HAP-1 (cell line): Measurements from ENCODE around the gene NUDCD3.

Experiments
- DNase-seq, 2 experiments: peaks; one replicate each; pipeline ENCODE4 v3.0.0-alpha.2; 2016 to 2020; ENCODE audit warnings: low spot score in 2 of 2
- H3K27me3 ChIP-seq: fragments of 250-450 bp; sonication (Bioruptor Pico); 2 replicates; pipeline ENCODE4 v1.5.1; 2020; ENCODE audit warnings: low read depth, mild to moderate bottlenecking, moderate library complexity
- H3K36me3 ChIP-seq: fragments of 250-450 bp; sonication (Bioruptor Pico); replicated peaks from 2 replicates; pipeline ENCODE4 v1.5.1; 2020; ENCODE audit warnings: mild to moderate bottlenecking
- H3K4me1 ChIP-seq: fragments of 250-450 bp; sonication (Bioruptor Pico); 2 replicates; pipeline ENCODE4 v1.5.1; 2020; ENCODE audit warnings: mild to moderate bottlenecking
- H3K4me3 ChIP-seq: fragments of 250-450 bp; sonication (Bioruptor Pico); 2 replicates; pipeline ENCODE4 v1.5.1; 2020; ENCODE audit warnings: mild to moderate bottlenecking, moderate library complexity
- H3K9me3 ChIP-seq: fragments of 250-450 bp; sonication (Bioruptor Pico); 2 replicates; pipeline ENCODE4 v1.5.1; 2020; ENCODE audit warnings: mild to moderate bottlenecking, moderate library complexity
- in situ Hi-C: fragments of 300-500 bp; cut with MboI; formaldehyde crosslinking; loops from 3 replicates; pipeline ENCODE4 v1.14.3; 2020; ENCODE audit warnings: low sequenced_read_pairs, inconsistent platforms, mixed read lengths

NUDCD3 gene

GRCh38 chr7:44392618-44393010 is 97.8 kb downstream of the NUDCD3 start:
- Histone ChIP-seq H3K36me3 (peaks cover 29% of the 10 kb centered on the region), H3K4me1 (no peaks in the 10 kb centered on the region), H3K4me3 (no peak overlapping the region), H3K27me3 (no peaks in the 10 kb centered on the region), H3K9me3 (no peaks in the 10 kb centered on the region)
- no peak for DNase-seq
- in situ Hi-C loops, result no loop called here

GRCh38 chr7:44391746-44392617 is 98.5 kb downstream of the NUDCD3 start:
- peaks cover 29% of the 10 kb centered on the region for H3K36me3 ChIP-seq
- no peaks in the 10 kb centered on the region for H3K9me3 ChIP-seq
- in situ Hi-C loops, result no loop called here
- H3K4me3 ChIP-seq, result no peak overlapping the region
- H3K4me1 ChIP-seq, result no peaks in the 10 kb centered on the region
- H3K27me3 ChIP-seq, result no peaks in the 10 kb centered on the region
- DNase-seq, result no peak

GRCh38 chr7:44391171-44391570 is 99.3 kb downstream of the NUDCD3 start:
- H3K4me1 ChIP-seq, result no peaks in the 10 kb centered on the region
- in situ Hi-C loops, result no loop called here
- DNase-seq, result no peak
- H3K4me3 ChIP-seq, result no peak overlapping the region
- peaks cover 24% of the 10 kb centered on the region for H3K36me3 ChIP-seq
- H3K9me3 ChIP-seq, result no peaks in the 10 kb centered on the region
- H3K27me3 ChIP-seq, result no peaks in the 10 kb centered on the region

GRCh38 chr7:44390701-44391100 is 99.8 kb downstream of the NUDCD3 start:
- no peak for DNase-seq
- in situ Hi-C loops, result no loop called here

GRCh38 chr7:44388089-44388970 is 102.1 kb downstream of the NUDCD3 start:
- Histone ChIP-seq H3K4me1 (no peaks in the 10 kb centered on the region), H3K27me3 (no peaks in the 10 kb centered on the region), H3K9me3 (no peaks in the 10 kb centered on the region), H3K4me3 (no peak overlapping the region), H3K36me3 (peaks cover 30% of the 10 kb centered on the region)
- DNase-seq, result no peak
- in situ Hi-C loops, result no loop called here

More at GRCh38 chr7:44390701-44391100, 99.8 kb downstream of the NUDCD3 start:
- Histone ChIP-seq H3K9me3 (no peaks in the 10 kb centered on the region), H3K4me3 (no peak overlapping the region), H3K4me1 (no peaks in the 10 kb centered on the region), H3K36me3 (peaks cover 24% of the 10 kb centered on the region), H3K27me3 (no peaks in the 10 kb centered on the region)

GRCh38 chr7:44387389-44387788 is 103.1 kb downstream of the NUDCD3 start:
- no peaks in the 10 kb centered on the region for H3K9me3 ChIP-seq
- no peaks in the 10 kb centered on the region for H3K27me3 ChIP-seq
- H3K36me3 ChIP-seq, result peaks cover 30% of the 10 kb centered on the region
- H3K4me3 ChIP-seq, result no peak overlapping the region
- DNase-seq, result no peak
- H3K4me1 ChIP-seq, result no peaks in the 10 kb centered on the region
- in situ Hi-C loops, result no loop called here

- no peaks in the 10 kb centered on the region for H3K9me3 ChIP-seq
- H3K4me3 ChIP-seq, result no peak overlapping the region
- no peaks in the 10 kb centered on the region for H3K4me1 ChIP-seq
- in situ Hi-C loops, result no loop called here
- H3K36me3 ChIP-seq, result peaks cover 26% of the 10 kb centered on the region
- DNase-seq, result no peak
- no peaks in the 10 kb centered on the region for H3K27me3 ChIP-seq
Observed at GRCh38 chr7:44386139-44386913, 104.1 kb downstream of the NUDCD3 start.

- Histone ChIP-seq H3K9me3 (no peaks in the 10 kb centered on the region), H3K36me3 (peaks cover 23% of the 10 kb centered on the region), H3K4me3 (no peak overlapping the region), H3K27me3 (no peaks in the 10 kb centered on the region), H3K4me1 (no peaks in the 10 kb centered on the region)
- no peak for DNase-seq
- in situ Hi-C loops, result no loop called here
Observed at GRCh38 chr7:44385434-44386138, 104.9 kb downstream of the NUDCD3 start.

- Histone ChIP-seq H3K9me3 (no peaks in the 10 kb centered on the region), H3K4me1 (no peaks in the 10 kb centered on the region), H3K27me3 (no peaks in the 10 kb centered on the region), H3K4me3 (no peak overlapping the region), H3K36me3 (peaks cover 21% of the 10 kb centered on the region)
- DNase-seq, result no peak
- in situ Hi-C loops, result no loop called here
Observed at GRCh38 chr7:44384586-44385433, 105.6 kb downstream of the NUDCD3 start.

- H3K9me3 ChIP-seq, result no peaks in the 10 kb centered on the region
- in situ Hi-C loops, result no loop called here
- DNase-seq, result no peak
- H3K4me1 ChIP-seq, result no peaks in the 10 kb centered on the region
- no peaks in the 10 kb centered on the region for H3K27me3 ChIP-seq
- peaks cover 8% of the 10 kb centered on the region for H3K36me3 ChIP-seq
- no peak overlapping the region for H3K4me3 ChIP-seq
Observed at GRCh38 chr7:44383566-44383965, 106.9 kb downstream of the NUDCD3 start.

- H3K4me1 ChIP-seq, result no peaks in the 10 kb centered on the region
- no peaks in the 10 kb centered on the region; the same call in 1 of the 2 replicates for H3K9me3 ChIP-seq
- DNase-seq, result no peak
- H3K4me3 ChIP-seq, result no peak overlapping the region
- peaks cover 7% of the 10 kb centered on the region for H3K36me3 ChIP-seq
- no peaks in the 10 kb centered on the region for H3K27me3 ChIP-seq
- in situ Hi-C loops, result no loop called here
Observed at GRCh38 chr7:44382459-44383265, 107.8 kb downstream of the NUDCD3 start.
